ENCODE data around the gene MAL.

MAL gene

DNA sequence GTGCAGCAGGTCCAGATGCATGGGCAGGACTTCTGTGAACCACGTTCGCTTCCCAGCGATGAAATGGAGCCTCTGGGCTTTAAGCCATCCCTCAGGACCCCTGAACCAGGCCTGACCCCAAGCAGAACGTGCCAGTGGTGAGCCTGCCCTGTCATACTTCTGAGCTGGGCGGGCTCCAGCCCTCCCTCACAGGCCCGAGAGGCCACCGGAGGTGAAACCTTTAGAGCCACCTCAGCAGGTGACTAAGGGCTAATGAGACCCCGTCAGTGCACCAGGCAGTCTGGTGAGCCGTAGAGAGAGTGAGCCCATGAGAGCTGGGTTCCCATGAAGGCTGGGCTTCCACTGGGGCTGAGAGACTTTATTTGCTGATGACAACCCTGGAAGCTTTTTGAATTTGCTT lies 8.9 kb upstream of the MAL start:
- DNase-seq (ENCODE audit: low read depth): no peak

GRCh38 chr2:95017071-95017501 lies 8.4 kb upstream of the MAL start:
- no peak for DNase-seq (ENCODE audit: low read depth)

- no peak for DNase-seq (ENCODE audit: low read depth)
These were observed 7.7 kb upstream of the MAL start for GRCh38 chr2:95017836-95018235.

DNA sequence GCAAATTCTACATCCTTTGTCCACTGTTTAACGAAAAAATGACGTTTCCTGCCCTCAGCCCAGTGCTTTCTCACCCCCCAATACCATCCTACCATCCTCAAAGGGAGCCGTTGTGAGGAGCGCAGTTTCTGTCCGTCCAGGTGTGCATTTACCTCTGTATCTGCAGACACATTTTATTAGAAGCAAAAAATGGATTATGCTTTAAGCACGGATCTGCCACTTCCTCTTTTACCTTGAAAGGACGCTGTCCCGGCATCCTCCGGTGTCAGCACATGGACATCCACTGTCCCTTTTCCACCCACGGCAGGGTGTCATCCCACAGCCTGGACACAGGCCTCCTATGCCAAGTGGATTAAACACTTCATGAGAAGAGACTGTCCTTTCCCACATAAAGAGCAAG lies 7.2 kb upstream of the MAL start:
- no peak for DNase-seq (ENCODE audit: low read depth)

- DNase-seq (ENCODE audit: low read depth): no peak
These were observed 6.5 kb upstream of the MAL start for GRCh38 chr2:95018861-95019550.

GRCh38 chr2:95019572-95019971 lies 5.9 kb upstream of the MAL start:
- DNase-seq (ENCODE audit: low read depth): no peak

DNA sequence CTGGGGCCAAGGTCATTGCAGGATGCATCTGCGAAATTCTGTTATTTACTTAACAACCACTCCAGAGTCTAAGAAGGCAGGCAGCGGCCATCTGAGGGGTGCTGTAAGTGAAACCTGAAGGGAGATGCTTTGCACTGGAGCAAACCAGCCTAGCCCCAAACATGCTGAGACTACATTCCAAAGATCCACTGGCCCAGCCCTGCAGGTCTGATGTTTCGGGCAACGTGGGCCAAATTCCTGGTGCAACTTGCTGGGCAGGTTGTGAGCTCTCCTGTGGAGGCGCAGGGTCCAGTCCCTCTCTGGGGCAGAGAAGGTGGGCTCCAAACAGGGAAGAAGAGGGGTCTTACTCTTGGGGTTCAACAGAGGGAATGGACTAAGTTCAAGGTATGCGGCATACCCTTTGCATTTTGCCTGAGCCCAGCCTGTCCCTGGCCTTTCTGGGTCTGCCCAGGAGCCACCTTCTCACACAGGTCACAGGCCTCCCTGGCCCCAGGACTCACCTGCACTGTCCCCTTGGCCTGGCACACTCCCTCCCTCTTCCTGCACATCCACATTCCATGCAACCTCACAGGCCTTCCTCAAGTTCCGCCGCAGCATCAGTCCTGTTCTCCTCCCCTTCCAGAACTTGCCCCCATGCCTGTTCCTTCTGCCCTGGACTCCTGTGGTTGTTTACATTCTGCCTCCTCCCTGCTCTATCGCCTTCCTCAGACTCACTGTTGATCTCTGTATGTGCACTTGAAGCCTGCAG lies 5.1 kb upstream of the MAL start:
- DNase-seq (ENCODE audit: low read depth): no peak

GRCh38 chr2:95021023-95021416 lies 4.5 kb upstream of the MAL start:
- DNase-seq (ENCODE audit: low read depth): no peak

GRCh38 chr2:95021847-95022246 lies 3.7 kb upstream of the MAL start:
- DNase-seq (ENCODE audit: low read depth): no peak

DNA sequence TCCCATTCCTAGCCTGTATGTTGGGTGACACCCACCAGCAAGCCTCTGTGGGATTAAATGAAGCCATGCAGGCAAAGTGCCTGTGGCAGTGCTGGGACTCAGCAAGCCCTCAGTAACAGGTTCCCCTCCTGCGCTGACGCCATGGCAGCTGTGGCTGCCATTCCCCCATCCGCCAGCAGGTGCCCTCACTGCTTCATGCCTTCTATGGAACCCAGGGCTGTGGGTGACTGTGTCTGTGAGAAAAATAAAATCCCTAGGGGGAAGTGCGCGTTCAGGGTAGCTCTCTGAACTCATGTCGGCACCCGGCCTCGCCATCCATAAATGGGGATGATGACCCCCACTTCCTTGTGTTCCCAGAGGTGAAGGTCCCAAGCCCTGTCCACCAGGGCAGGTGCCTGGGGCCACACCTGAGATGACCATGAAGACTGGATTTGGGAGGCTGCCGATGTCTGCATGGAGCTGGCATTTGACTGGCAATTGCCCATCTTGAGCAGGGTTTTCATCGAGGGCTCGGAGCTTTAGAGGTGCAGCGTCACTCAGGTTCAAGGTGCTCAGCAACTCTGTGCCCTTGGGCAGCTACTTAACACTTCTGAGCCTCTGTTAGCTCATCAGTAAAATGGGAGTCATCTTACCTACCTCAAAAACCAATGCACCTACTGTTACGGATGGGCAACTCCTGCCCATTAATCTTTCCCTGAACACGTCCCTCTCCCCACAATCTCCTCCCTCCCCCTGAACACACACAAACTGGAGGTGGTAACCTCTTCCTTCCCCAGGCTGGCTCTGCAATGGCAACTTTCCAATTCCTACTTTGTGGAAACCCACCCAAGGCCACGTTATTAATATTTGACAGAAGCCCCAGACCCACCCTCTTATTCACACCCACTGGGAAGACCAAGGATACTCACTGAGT lies 2.9 kb upstream of the MAL start:
- peak; percentile 13 for DNase-seq (ENCODE audit: low read depth)

DNA sequence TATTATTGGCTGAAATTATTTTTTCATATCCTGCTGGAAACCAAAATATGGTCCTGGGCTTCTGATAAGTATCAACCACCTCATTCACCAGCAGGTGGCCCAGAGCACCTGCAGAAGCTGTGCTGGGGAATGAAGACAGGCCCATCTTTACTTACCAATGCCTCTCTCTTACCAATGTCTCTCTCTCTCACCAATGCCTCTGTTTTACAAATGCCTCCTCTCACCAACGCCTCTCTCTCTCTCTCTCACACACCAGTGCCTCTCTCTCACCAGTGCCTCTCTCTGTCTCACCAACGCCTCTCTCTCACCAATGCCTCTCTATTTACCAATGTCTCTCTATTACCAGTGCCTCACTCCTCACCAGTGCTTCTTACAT lies 2.3 kb upstream of the MAL start:
- no peak for DNase-seq (ENCODE audit: low read depth)

DNA sequence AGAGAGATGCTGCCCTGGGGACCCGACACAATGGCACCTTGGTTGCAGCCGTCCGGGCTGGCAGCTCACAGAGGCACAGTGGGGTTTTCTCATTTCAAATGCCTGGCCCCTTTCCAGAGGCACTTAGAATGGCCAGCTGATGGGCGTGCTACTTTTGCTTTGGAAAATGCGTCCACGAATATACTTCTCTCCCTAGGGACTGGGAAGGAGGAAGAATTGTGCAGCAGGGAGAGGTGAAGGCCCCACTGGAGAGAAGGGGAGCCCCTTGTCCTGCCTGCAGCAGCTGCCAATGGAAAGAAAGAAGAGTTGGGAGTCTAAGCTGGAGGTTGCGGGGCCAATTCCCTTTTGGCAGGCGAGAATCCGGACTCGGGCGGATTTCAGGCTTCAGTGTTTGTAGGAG lies 1.1 kb upstream of the MAL start:
- DNase-seq (ENCODE audit: low read depth): no peak

DNA sequence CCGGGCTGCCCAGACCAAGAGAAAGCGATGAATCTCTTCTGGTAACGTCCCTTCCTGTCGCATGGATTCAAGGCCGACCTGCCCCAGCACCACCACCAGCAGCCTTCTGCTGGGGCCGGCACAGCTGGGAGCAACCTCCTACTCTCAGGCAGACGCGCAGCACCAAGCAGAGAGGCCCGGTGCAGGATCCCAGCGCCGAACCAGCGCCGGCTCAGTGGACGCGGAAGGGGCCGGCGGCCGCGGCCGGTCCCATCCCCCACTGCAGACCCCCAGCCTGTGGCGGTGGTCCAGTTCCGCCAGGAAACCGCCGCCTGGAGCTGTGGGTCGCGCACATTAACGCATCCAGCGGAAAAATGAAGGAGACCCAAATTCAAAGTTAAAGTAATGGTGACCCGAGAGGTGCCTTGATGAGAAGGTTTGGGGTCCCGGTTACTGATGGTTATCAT lies 525 bp upstream of the MAL start:
- DNase-seq (ENCODE audit: low read depth): no peak

DNA sequence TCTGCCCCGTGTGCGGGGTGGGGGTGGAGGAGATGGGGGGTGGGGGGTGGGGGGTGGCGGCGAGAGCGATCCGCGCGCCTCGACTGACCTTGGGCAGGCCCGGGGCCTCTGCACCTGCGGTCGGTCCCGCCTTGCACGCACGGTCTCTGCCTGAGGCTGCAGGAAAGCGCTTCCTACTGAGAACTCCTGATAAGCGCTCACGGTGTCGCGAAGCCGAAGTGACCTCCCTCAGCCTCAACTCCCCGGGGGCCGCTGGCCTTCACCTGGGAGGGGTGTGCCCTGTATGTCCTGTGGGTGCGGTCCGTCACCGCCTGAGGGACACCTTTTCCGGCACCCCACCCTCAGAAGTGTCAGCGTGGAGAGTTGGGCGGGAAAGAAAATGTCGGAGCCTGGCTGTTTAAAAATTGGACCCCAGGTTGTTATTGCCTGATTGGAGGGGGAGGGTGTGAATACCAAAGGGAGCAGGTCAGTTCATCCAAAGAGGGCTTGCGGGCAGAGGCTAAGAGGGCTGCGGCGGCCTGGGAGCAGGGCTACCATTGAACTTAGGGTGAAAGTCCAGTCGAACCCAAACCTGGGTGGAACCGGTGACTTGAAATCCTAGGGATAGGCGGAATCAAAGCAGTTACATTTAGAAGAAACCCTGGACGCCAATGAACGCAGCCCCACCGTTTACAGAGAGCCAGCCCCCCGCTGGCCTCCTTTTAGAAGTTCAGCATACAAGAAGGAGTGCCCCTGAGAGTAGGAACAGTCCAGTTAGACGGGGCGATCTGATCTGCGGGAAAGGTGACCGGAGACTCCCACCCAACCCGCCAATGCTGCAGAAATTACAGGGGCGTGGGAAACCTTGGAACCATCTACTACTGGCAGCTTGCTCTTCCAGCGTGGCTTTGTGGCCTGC lies 1.2 kb downstream of the MAL start:
- DNase-seq (ENCODE audit: low read depth): no peak

GRCh38 chr2:95027369-95027720 lies 1.8 kb downstream of the MAL start:
- DNase-seq (ENCODE audit: low read depth): no peak

GRCh38 chr2:95029898-95030341 lies 4.4 kb downstream of the MAL start:
- DNase-seq (ENCODE audit: low read depth): no peak

DNA sequence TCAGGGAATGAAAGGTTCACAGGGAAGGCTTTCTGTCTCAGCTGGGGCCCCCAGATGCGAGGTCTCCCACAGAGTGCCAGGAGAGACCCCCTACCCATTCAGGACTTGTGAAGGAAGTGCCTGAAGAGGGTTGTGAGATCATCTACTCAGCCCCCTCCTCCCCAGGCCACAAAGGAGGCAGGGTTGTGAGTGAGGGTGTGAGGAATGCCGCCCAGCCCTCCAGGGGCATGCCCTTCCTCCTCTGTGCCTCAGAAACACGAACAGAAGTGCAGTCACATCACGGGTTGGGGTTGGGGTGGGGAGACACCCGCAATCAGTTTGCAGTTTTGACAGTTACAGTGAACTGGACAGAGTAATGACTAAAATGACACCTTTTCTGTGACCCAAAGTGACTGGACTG lies 5.0 kb downstream of the MAL start:
- no peak for DNase-seq (ENCODE audit: low read depth)

GRCh38 chr2:95031076-95031725 lies 5.7 kb downstream of the MAL start:
- no peak for DNase-seq (ENCODE audit: low read depth)

DNA sequence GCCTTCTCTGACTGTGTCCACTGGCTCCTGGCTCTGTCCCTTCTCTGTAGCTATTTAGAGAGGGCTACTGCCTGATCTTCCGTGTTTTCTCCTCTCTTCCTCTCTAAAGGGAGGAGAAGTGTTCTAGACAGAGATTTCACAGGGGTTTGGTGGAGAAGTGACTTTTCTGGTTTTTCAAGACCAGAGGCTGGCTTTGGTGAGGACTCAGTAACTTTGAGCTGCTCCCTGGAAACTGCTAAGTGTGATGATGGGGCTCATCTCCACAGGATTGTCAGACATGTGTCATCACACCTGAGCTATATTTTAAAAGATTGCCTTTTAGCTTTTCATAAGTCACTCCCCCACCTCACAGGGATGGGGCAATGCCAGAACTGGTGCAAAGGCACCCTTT lies 6.2 kb downstream of the MAL start:
- DNase-seq (ENCODE audit: low read depth): no peak

DNA sequence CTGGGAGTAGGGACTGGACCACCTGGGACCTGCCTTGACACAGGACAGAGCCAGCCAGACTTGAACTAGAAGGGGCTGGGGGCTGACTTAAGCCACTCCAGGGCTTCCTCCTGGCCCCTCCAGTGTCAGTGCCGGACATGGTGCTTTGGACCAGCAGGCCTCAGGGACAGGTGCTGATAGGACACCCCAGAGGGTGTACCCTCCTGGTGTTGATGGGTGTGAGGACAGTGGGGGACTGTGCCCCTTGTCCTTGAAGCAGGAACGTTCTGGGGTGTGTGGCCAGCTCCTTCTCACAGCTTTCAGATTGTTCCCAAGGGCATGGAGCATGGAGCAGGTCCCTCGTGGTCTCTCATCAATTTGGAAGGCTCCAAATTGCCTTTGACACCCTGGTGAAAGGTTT lies 6.8 kb downstream of the MAL start:
- no peak for DNase-seq (ENCODE audit: low read depth)

- no peak for DNase-seq (ENCODE audit: low read depth)
These were observed 7.5 kb downstream of the MAL start for GRCh38 chr2:95032868-95033603.
